GM18507 (cell line): Measurements from ENCODE around the gene LURAP1L.

Source experiments
- DNase-seq: peaks from one replicate; pipeline ENCODE4 v3.0.0; 2011; ENCODE audit warnings: low read depth; ENCODE audit not compliant: insufficient read length; ENCODE audit errors: extremely low spot score
- FAIRE-seq: peaks from 2 replicates; lab custom pipeline; 2011; peaks lifted over from hg19 to GRCh38; lab: Jason Lieb, UNC

Gene LURAP1L

GRCh38 chr9:12775679-12776512, 1.1 kb downstream of the LURAP1L start:
- no peak for FAIRE-seq

GRCh38 chr9:12776513-12777055, 1.8 kb downstream of the LURAP1L start:
- FAIRE-seq, result no peak
- no peak for DNase-seq

More at GRCh38 chr9:12775679-12776512, 1.1 kb downstream of the LURAP1L start:
- no peak for DNase-seq

- FAIRE-seq, result no peak
- DNase-seq, result no peak
Observed at GRCh38 chr9:12777121-12778022, 2.6 kb downstream of the LURAP1L start.

- FAIRE-seq, result no peak
Observed at GRCh38 chr9:12778389-12778788, 3.6 kb downstream of the LURAP1L start.

GRCh38 chr9:12781226-12781733, 6.5 kb downstream of the LURAP1L start:
- DNase-seq, result no peak
- no peak for FAIRE-seq

More at GRCh38 chr9:12778389-12778788, 3.6 kb downstream of the LURAP1L start:
- DNase-seq, result no peak

GRCh38 chr9:12783767-12784460, 9.1 kb downstream of the LURAP1L start:
- FAIRE-seq (no peak), DNase-seq (no peak)

GRCh38 chr9:12784461-12785259, 9.8 kb downstream of the LURAP1L start:
- DNase-seq (no peak), FAIRE-seq (no peak)

- DNase-seq (no peak), FAIRE-seq (no peak)
Observed at GRCh38 chr9:12785260-12785770, 10.5 kb downstream of the LURAP1L start.

- no peak for FAIRE-seq
Observed at GRCh38 chr9:12785941-12786340, 11.1 kb downstream of the LURAP1L start.

GRCh38 chr9:12790001-12790400, 15.2 kb downstream of the LURAP1L start:
- FAIRE-seq (no peak), DNase-seq (no peak)

More at GRCh38 chr9:12785941-12786340, 11.1 kb downstream of the LURAP1L start:
- no peak for DNase-seq

- no peak for FAIRE-seq
- no peak for DNase-seq
Observed at GRCh38 chr9:12790883-12791282, 16.1 kb downstream of the LURAP1L start.

GRCh38 chr9:12794101-12794799, 19.4 kb downstream of the LURAP1L start:
- FAIRE-seq (no peak), DNase-seq (no peak)

GRCh38 chr9:12796601-12797000, 21.8 kb downstream of the LURAP1L start:
- no peak for DNase-seq
- no peak for FAIRE-seq

- no peak for FAIRE-seq
Observed at GRCh38 chr9:12797037-12797436, 22.2 kb downstream of the LURAP1L start.

GRCh38 chr9:12798066-12798770, 23.4 kb downstream of the LURAP1L start:
- DNase-seq (no peak), FAIRE-seq (no peak)

More at GRCh38 chr9:12797037-12797436, 22.2 kb downstream of the LURAP1L start:
- DNase-seq, result no peak

GRCh38 chr9:12801187-12801586, 26.4 kb downstream of the LURAP1L start:
- DNase-seq (no peak), FAIRE-seq (no peak)

- DNase-seq (no peak), FAIRE-seq (no peak)
Observed at GRCh38 chr9:12801663-12802062, 26.8 kb downstream of the LURAP1L start.
